ENCODE results near the gene TTL.

Gene TTL

GRCh38 chr2:112584134-112584890, 102.4 kb downstream of the TTL start, which contains the start of gene CHCHD5:
CHCHD5 (plus strand) TSS chr2:112584609; CDS start chr2:112584648, 39 bp downstream.
- DNase-seq: peak; percentile 95 to 99 (median 98)

- no peak for DNase-seq
Observed at GRCh38 chr2:112584891-112585250, 102.9 kb downstream of the TTL start.

- no peak for DNase-seq
Observed at GRCh38 chr2:112585400-112585799, 103.4 kb downstream of the TTL start.

- DNase-seq: no peak
Observed at GRCh38 chr2:112585873-112586464, 104.0 kb downstream of the TTL start.

- no peak for DNase-seq
Observed at GRCh38 chr2:112588611-112589045, 106.7 kb downstream of the TTL start.
